HepG2 (cell line): ENCODE measurements around the gene COQ8A. TPM values are rescaled to one million over a fixed set of nuclear protein-coding genes. Genes with fewer than 3 reads are reported as not detected.

ENCODE experiments used
- CEBPG ChIP-seq: IDR thresholded peaks from 2 replicates; pipeline ENCODE4 v1.6.1; 2016
- CREM ChIP-seq, 2 experiments: sonication (generic) in 1 of 2; formaldehyde crosslinking in 1 of 2; IDR thresholded peaks; 2 replicates each; pipeline versions ENCODE4 v1.4.0 to v1.6.1; 2016 to 2020; ENCODE audit warnings: antibody characterized with exemption in 1 of 2, mild to moderate bottlenecking in 1 of 2, missing genetic modification reagents in 1 of 2
- KDM5A ChIP-seq: fragments of 200-600 bp; sonication (generic); IDR thresholded peaks from 2 replicates; pipeline ENCODE4 v1.7.0; 2018; ENCODE audit warnings: antibody characterized with exemption, mild to moderate bottlenecking, low read length, borderline replicate concordance
- LBX2 ChIP-seq: sonication (generic); formaldehyde crosslinking; IDR thresholded peaks from 2 replicates; pipeline ENCODE4 v1.5.0; 2020; ENCODE audit warnings: missing genetic modification reagents, mild to moderate bottlenecking, borderline replicate concordance
- MTA1 ChIP-seq: sonication (generic); formaldehyde crosslinking; IDR thresholded peaks from 2 replicates; pipeline ENCODE4 v1.4.0; 2020; ENCODE audit warnings: missing genetic modification reagents, mild to moderate bottlenecking, borderline replicate concordance
- MXI1 ChIP-seq: IDR thresholded peaks from 3 replicates; pipeline ENCODE4 v1.6.1; 2012; ENCODE audit warnings: low read depth, low read length, inconsistent platforms, borderline replicate concordance
- NR2C2 ChIP-seq: sonication (generic); formaldehyde crosslinking; IDR thresholded peaks from 2 replicates; pipeline ENCODE4 v1.4.0; 2020; ENCODE audit warnings: missing genetic modification reagents, mild to moderate bottlenecking, moderate library complexity, borderline replicate concordance
- PPARG ChIP-seq: conservative IDR thresholded peaks from 2 replicates; pipeline ENCODE4 v1.6.1; 2016; ENCODE audit warnings: missing biosample characterization, missing genetic modification reagents
- SP4 ChIP-seq: sonication (generic); formaldehyde crosslinking; IDR thresholded peaks from 2 replicates; pipeline ENCODE4 v1.8.1; 2023; ENCODE audit warnings: mild to moderate bottlenecking, missing genetic modification reagents
- TAF1 ChIP-seq: sonication (generic); formaldehyde crosslinking; IDR thresholded peaks from 2 replicates; pipeline ENCODE4 v1.4.0; 2020; ENCODE audit warnings: missing genetic modification reagents
- ZEB1 ChIP-seq: IDR thresholded peaks from 2 replicates; pipeline ENCODE4 v1.6.1; 2012; ENCODE audit warnings: mild to moderate bottlenecking, low read depth, inconsistent platforms; ENCODE audit not compliant: insufficient replicate concordance
- ZNF275 ChIP-seq: sonication (generic); formaldehyde crosslinking; IDR thresholded peaks from 2 replicates; pipeline ENCODE4 v1.8.0; 2022; ENCODE audit warnings: missing genetic modification reagents, mild to moderate bottlenecking, inconsistent platforms, borderline replicate concordance
- ZNF354B ChIP-seq: sonication (generic); formaldehyde crosslinking; IDR thresholded peaks from 2 replicates; pipeline ENCODE4 v1.8.0; 2022; ENCODE audit warnings: mild to moderate bottlenecking, missing genetic modification reagents
- ZNF674 ChIP-seq: sonication (generic); formaldehyde crosslinking; IDR thresholded peaks from 2 replicates; pipeline ENCODE4 v1.5.0; 2020; ENCODE audit warnings: low read depth, mild to moderate bottlenecking, missing genetic modification reagents
- ZNF879 ChIP-seq: sonication (generic); formaldehyde crosslinking; IDR thresholded peaks from 2 replicates; pipeline ENCODE4 v1.8.1; 2023; ENCODE audit warnings: missing genetic modification reagents
- polyA plus RNA-seq, 8 experiments: library from polyadenylated mRNA; depleted of rRNA in 3 of 8; stranded (reverse) in 7 of 8; unstranded in 1 of 8; fragments of >200 nt; fragmentation: Illumina TruSeq in 4 of 8; extraction: Trizol in 4 of 8; gene quantifications; 2 replicates each; pipeline versions ENCODE4 v1.2.1 to v1.2.3, GENCODE V29; 2011 to 2016; ENCODE audit warnings: low read depth in 4 of 8, missing spikeins in 1 of 8, mixed read lengths in 1 of 8; ENCODE audit not compliant: insufficient read depth in 1 of 8
- total RNA-seq, 5 experiments: library from RNA; depleted of rRNA; stranded (reverse); fragments of >200 nt; fragmentation: Illumina TruSeq; extraction: Trizol; gene quantifications; 2 replicates each; pipeline ENCODE4 v1.2.3, GENCODE V29; 2016; ENCODE audit warnings: low read depth in 1 of 5
- TF ChIP-seq, protein P1 (sequence below): sonication (generic); formaldehyde crosslinking; IDR thresholded peaks from 2 replicates; pipeline ENCODE4 v1.4.0; 2020; ENCODE audit warnings: mild to moderate bottlenecking, missing genetic modification reagents
- TF ChIP-seq, protein P2 (sequence below): sonication (generic); formaldehyde crosslinking; IDR thresholded peaks from 2 replicates; pipeline ENCODE4 v1.9.0; 2021; ENCODE audit warnings: missing genetic modification reagents, borderline replicate concordance
- TF ChIP-seq, protein P3 (sequence below): IDR thresholded peaks from 2 replicates; pipeline ENCODE4 v1.6.1; 2012; ENCODE audit warnings: low read depth, low read length, improper control_type of control experiment
- TF ChIP-seq, protein P4 (sequence below): sonication (generic); formaldehyde crosslinking; IDR thresholded peaks from 2 replicates; pipeline ENCODE4 v1.5.1; 2020; ENCODE audit warnings: missing genetic modification reagents, mild to moderate bottlenecking, borderline replicate concordance

COQ8A gene
- total and polyA plus RNA-seq, 2 of the 13 experiments (the other 11 are each of a cell fraction or from before 2014, with no cell fraction given): 60.4 to 88.7 TPM

GRCh38 chr1:226940029-226940805 is at the start of gene COQ8A (continued):
- TF ChIP-seq ZNF275 (CRISPR knock-in tag) (no peak), NR2C2 (CRISPR knock-in tag) (peak; percentile 83), LBX2 (peak; percentile 82; the same call in 1 of the 2 replicates), CREM (IDR thresholded peaks at IDR 0.05) (no peak), CREM (CRISPR knock-in tag; IDR thresholded peaks at IDR 0.05) (no peak), PPARG (CRISPR knock-in tag) (0 out of 2 replicates have a peak, but pooled peaks have one; percentile 21), MTA1 (CRISPR knock-in tag) (no peak), MXI1 (peak; percentile 91; the same call in 1 of the 3 replicates), TAF1 (CRISPR knock-in tag) (peak; percentile 82), ZNF879 (CRISPR knock-in tag) (0 out of 2 replicates have a peak, but pooled peaks have one; percentile 21), ZEB1 (no peak), KDM5A (no peak; the same call in 1 of the 2 replicates), CEBPG (CRISPR knock-in tag) (no peak), ZNF674 (CRISPR knock-in tag) (no peak), SP4 (CRISPR knock-in tag) (peak; percentile 88), ZNF354B (CRISPR knock-in tag) (no peak)
- TF ChIP-seq, protein P1, sequence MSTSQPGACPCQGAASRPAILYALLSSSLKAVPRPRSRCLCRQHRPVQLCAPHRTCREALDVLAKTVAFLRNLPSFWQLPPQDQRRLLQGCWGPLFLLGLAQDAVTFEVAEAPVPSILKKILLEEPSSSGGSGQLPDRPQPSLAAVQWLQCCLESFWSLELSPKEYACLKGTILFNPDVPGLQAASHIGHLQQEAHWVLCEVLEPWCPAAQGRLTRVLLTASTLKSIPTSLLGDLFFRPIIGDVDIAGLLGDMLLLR (CRISPR knock-in tag): peak; percentile 63; the same call in 1 of the 2 replicates
- TF ChIP-seq, protein P2, sequence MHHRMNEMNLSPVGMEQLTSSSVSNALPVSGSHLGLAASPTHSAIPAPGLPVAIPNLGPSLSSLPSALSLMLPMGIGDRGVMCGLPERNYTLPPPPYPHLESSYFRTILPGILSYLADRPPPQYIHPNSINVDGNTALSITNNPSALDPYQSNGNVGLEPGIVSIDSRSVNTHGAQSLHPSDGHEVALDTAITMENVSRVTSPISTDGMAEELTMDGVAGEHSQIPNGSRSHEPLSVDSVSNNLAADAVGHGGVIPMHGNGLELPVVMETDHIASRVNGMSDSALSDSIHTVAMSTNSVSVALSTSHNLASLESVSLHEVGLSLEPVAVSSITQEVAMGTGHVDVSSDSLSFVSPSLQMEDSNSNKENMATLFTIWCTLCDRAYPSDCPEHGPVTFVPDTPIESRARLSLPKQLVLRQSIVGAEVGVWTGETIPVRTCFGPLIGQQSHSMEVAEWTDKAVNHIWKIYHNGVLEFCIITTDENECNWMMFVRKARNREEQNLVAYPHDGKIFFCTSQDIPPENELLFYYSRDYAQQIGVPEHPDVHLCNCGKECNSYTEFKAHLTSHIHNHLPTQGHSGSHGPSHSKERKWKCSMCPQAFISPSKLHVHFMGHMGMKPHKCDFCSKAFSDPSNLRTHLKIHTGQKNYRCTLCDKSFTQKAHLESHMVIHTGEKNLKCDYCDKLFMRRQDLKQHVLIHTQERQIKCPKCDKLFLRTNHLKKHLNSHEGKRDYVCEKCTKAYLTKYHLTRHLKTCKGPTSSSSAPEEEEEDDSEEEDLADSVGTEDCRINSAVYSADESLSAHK (CRISPR knock-in tag): no peak
- TF ChIP-seq, protein P3, sequence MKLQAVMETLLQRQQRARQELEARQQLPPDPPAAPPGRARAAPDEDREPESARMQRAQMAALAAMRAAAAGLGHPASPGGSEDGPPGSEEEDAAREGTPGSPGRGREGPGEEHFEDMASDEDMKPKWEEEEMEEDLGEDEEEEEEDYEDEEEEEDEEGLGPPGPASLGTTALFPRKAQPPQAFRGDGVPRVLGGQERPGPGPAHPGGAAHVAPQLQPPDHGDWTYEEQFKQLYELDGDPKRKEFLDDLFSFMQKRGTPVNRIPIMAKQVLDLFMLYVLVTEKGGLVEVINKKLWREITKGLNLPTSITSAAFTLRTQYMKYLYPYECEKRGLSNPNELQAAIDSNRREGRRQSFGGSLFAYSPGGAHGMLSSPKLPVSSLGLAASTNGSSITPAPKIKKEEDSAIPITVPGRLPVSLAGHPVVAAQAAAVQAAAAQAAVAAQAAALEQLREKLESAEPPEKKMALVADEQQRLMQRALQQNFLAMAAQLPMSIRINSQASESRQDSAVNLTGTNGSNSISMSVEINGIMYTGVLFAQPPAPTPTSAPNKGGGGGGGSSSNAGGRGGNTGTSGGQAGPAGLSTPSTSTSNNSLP: no peak
- TF ChIP-seq, protein P4, sequence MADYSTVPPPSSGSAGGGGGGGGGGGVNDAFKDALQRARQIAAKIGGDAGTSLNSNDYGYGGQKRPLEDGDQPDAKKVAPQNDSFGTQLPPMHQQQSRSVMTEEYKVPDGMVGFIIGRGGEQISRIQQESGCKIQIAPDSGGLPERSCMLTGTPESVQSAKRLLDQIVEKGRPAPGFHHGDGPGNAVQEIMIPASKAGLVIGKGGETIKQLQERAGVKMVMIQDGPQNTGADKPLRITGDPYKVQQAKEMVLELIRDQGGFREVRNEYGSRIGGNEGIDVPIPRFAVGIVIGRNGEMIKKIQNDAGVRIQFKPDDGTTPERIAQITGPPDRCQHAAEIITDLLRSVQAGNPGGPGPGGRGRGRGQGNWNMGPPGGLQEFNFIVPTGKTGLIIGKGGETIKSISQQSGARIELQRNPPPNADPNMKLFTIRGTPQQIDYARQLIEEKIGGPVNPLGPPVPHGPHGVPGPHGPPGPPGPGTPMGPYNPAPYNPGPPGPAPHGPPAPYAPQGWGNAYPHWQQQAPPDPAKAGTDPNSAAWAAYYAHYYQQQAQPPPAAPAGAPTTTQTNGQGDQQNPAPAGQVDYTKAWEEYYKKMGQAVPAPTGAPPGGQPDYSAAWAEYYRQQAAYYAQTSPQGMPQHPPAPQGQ: no peak; the same call in 1 of the 2 replicates
